Stimulated activated naive B cell treated with anti-CD40 and anti-IgM and Interleukin-4, amounts not matched to agents 10 μg/mL and 1 μg/mL and 100 μg/mL, for 72 hours (primary cell): Measurements from ENCODE around the gene FAM13A.

Experiments used
- ATAC-seq, 2 donors: fragments of 150-1000 bp; cut with Tn5 transposase; replicated peaks; 2 replicates each; pipeline ENCODE4 v1.10.0; 2021; ENCODE audit warnings: moderate library complexity in 1 of 2
- DNase-seq: peaks from one replicate; pipeline ENCODE4 v3.0.0; 2021
- H3K27ac Mint-ChIP-seq: one replicate; pipeline ENCODE4 v1.8.0; 2022; ENCODE audit warnings: mild to moderate bottlenecking, mixed read lengths
- H3K27me3 Mint-ChIP-seq, 2 donors: one replicate each; pipeline ENCODE4 v1.8.0; 2022; ENCODE audit warnings: mixed read lengths in 2 of 2
- H3K36me3 Mint-ChIP-seq, 2 donors: one replicate each; pipeline ENCODE4 v1.8.0; 2022; ENCODE audit warnings: mixed read lengths in 2 of 2, mild to moderate bottlenecking in 1 of 2
- H3K4me1 Mint-ChIP-seq, 2 donors: one replicate each; pipeline ENCODE4 v1.8.0; 2022; ENCODE audit warnings: mixed read lengths in 2 of 2, mild to moderate bottlenecking in 1 of 2
- H3K4me3 Mint-ChIP-seq, 2 donors: one replicate each; pipeline ENCODE4 v1.8.0; 2022; ENCODE audit warnings: mild to moderate bottlenecking in 2 of 2, mixed read lengths in 2 of 2, moderate library complexity in 1 of 2
- H3K9me3 Mint-ChIP-seq, 2 donors: one replicate each; pipeline ENCODE4 v1.8.0; 2022; ENCODE audit warnings: mixed read lengths in 2 of 2, mild to moderate bottlenecking in 1 of 2

FAM13A gene

GRCh38 chr4:88709989-88710388 lies 347.0 kb downstream of the FAM13A start:
- no peak overlapping the region for H3K4me3 Mint-ChIP-seq
- no peaks in the 10 kb centered on the region for H3K4me1 Mint-ChIP-seq
- peaks cover 50 to 71% of the 10 kb centered on the region in 2 donors for H3K36me3 Mint-ChIP-seq
- no peak overlapping the region for H3K27ac Mint-ChIP-seq
- no peak for ATAC-seq
- H3K9me3 Mint-ChIP-seq = peaks cover 3% of the 10 kb centered on the region in 2 donors
- no peaks in the 10 kb centered on the region for H3K27me3 Mint-ChIP-seq
- no peak for DNase-seq

- no peaks in the 10 kb centered on the region for H3K27me3 Mint-ChIP-seq
- no peak for ATAC-seq
- H3K4me1 Mint-ChIP-seq = no peaks in the 10 kb centered on the region
- no peak overlapping the region for H3K4me3 Mint-ChIP-seq
- H3K27ac Mint-ChIP-seq = no peak overlapping the region
- H3K36me3 Mint-ChIP-seq = peaks cover 23 to 53% of the 10 kb centered on the region in 2 donors
- DNase-seq = no peak
- no peaks in the 10 kb centered on the region for H3K9me3 Mint-ChIP-seq
Observed at GRCh38 chr4:88706574-88706973, 350.4 kb downstream of the FAM13A start.

- H3K9me3 Mint-ChIP-seq = no peaks in the 10 kb centered on the region
- H3K4me1 Mint-ChIP-seq = no peaks in the 10 kb centered on the region
- peak in 1 of 2 donors; percentile 34 for ATAC-seq
- H3K36me3 Mint-ChIP-seq = peaks cover 23 to 53% of the 10 kb centered on the region in 2 donors
- DNase-seq = no peak
- H3K27me3 Mint-ChIP-seq = no peaks in the 10 kb centered on the region
- no peak overlapping the region for H3K27ac Mint-ChIP-seq
- no peak overlapping the region for H3K4me3 Mint-ChIP-seq
Observed at GRCh38 chr4:88705805-88706492, 351.0 kb downstream of the FAM13A start.

DNA sequence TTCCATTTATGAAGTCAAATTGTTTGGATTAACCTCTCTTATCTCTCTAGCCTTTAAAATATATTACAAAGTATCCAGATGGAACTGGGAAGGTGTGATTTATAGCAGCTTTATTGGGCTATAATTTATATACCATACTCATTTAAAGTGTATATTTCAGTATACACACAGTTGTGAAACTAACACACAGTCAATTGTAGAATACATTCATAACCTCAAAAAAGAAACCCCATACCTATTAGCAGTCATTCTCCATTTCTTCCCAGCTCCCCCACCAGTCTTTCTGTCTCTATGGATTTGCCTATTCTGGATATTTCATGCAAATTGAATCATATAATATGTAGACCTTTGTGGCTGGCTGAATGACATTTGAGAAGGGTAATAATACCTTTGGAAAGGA lies 351.8 kb downstream of the FAM13A start:
- no peaks in the 10 kb centered on the region for H3K27me3 Mint-ChIP-seq
- no peak overlapping the region for H3K4me3 Mint-ChIP-seq
- peaks cover 23 to 53% of the 10 kb centered on the region in 2 donors for H3K36me3 Mint-ChIP-seq
- ATAC-seq (no peak), DNase-seq (no peak)
- H3K9me3 Mint-ChIP-seq = no peaks in the 10 kb centered on the region
- no peak overlapping the region for H3K27ac Mint-ChIP-seq
- H3K4me1 Mint-ChIP-seq = no peaks in the 10 kb centered on the region

DNA sequence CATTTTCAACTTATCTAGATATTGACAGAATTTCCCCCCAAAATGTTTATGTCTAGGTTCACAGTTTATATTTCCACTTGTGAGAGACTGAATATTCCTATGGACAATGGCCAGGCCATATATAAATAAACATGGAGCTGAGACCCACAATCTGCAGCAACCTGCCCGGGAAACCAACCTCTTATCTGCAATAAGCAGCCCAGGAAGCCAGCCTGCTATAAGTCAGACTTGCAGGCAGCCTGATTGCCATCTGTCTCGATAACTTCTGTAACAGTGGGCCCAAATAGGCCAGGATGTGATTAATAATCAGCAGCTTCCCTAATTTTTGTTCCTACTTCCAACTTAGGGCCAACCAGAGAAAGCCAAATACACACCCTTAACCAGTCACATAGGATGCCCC lies 354.2 kb downstream of the FAM13A start:
- H3K9me3 Mint-ChIP-seq = peaks cover 0 to 4% of the 10 kb centered on the region in 2 donors
- no peak overlapping the region for H3K27ac Mint-ChIP-seq
- no peaks in the 10 kb centered on the region for H3K27me3 Mint-ChIP-seq
- peaks cover 6% of the 10 kb centered on the region in 2 donors for H3K4me1 Mint-ChIP-seq
- peaks cover 21 to 47% of the 10 kb centered on the region in 2 donors for H3K36me3 Mint-ChIP-seq
- DNase-seq (no peak), ATAC-seq (no peak)
- no peak overlapping the region for H3K4me3 Mint-ChIP-seq

DNA sequence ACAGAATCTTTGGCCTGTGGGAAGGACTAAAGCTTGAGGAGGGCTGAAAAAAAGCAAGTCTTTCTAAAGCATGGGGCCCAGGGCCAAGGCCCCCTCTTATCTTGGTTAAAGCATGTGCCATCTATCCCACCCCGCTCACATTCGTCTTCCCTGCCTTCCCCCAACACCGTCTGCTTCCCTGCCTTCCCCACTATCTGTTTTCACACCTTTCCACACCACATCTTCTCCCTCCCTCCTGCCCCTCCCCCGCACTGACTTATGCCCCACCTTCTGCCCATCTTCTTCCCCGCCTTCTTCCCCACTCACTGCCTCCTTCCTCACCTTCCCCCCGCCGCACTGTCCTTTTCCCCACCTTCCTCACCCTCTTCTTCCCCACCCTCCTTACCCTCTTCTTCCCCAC lies 358.5 kb downstream of the FAM13A start:
- Mint-ChIP-seq H3K4me1 (peaks cover 11 to 16% of the 10 kb centered on the region in 2 donors), H3K36me3 (peaks cover 12 to 27% of the 10 kb centered on the region in 2 donors), H3K27me3 (no peaks in the 10 kb centered on the region), H3K9me3 (peaks cover 0 to 4% of the 10 kb centered on the region in 2 donors), H3K27ac (no peak overlapping the region), H3K4me3 (no peak overlapping the region)
- DNase-seq (no peak), ATAC-seq (no peak)

- peaks cover 12 to 24% of the 10 kb centered on the region in 2 donors for H3K36me3 Mint-ChIP-seq
- H3K4me3 Mint-ChIP-seq = peak within 1 kb of the TSS; percentile 86 to 93
- ATAC-seq (peak; percentile 92 to 93), DNase-seq (peak; percentile 47)
- no peaks in the 10 kb centered on the region for H3K27me3 Mint-ChIP-seq
- peak within 1 kb of the TSS; percentile 91 for H3K27ac Mint-ChIP-seq
- H3K4me1 Mint-ChIP-seq = peaks cover 11 to 16% of the 10 kb centered on the region in 2 donors
- peaks cover 0 to 4% of the 10 kb centered on the region in 2 donors for H3K9me3 Mint-ChIP-seq
Observed at GRCh38 chr4:88697588-88698329, 359.2 kb downstream of the FAM13A start, which contains the start of gene NAP1L5. NAP1L5 (minus strand) TSS chr4:88697829; CDS start chr4:88697754, 75 bp downstream.

GRCh38 chr4:88697141-88697540 lies 359.8 kb downstream of the FAM13A start:
- H3K4me3 Mint-ChIP-seq = peak overlapping the region; percentile 86 to 93
- DNase-seq (no peak), ATAC-seq (peak in 1 of 2 donors; percentile 36)
- H3K36me3 Mint-ChIP-seq = peaks cover 12 to 20% of the 10 kb centered on the region in 2 donors
- peaks cover 11 to 16% of the 10 kb centered on the region in 2 donors for H3K4me1 Mint-ChIP-seq
- no peaks in the 10 kb centered on the region for H3K27me3 Mint-ChIP-seq
- peaks cover 0 to 4% of the 10 kb centered on the region in 2 donors for H3K9me3 Mint-ChIP-seq
- peak overlapping the region; percentile 91 for H3K27ac Mint-ChIP-seq

DNA sequence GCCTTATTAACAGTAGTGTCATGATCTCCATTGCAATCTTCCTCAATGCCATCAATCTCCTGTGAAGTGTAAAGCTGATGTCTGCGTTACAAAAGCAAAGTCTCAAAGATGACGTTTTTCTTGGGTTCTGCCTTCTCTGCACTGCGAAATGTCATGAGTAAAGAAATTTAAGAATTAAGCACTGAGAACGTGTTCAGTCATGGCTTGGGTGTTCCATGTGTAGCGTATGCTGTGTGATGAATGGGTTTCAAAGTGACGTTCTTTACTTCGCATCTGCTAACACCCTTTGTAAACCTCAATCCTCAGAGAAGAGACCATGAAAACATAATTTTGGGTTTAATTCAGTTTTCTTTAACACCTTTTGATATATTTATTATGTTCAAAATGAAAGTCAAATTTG lies 360.4 kb downstream of the FAM13A start:
- ATAC-seq (no peak), DNase-seq (no peak)
- Mint-ChIP-seq H3K27ac (no peak overlapping the region), H3K36me3 (peaks cover 12 to 20% of the 10 kb centered on the region in 2 donors), H3K9me3 (peaks cover 0 to 4% of the 10 kb centered on the region in 2 donors), H3K27me3 (no peaks in the 10 kb centered on the region), H3K4me1 (peaks cover 11 to 16% of the 10 kb centered on the region in 2 donors), H3K4me3 (peak overlapping the region in 1 of 2 donors; percentile 93)

DNA sequence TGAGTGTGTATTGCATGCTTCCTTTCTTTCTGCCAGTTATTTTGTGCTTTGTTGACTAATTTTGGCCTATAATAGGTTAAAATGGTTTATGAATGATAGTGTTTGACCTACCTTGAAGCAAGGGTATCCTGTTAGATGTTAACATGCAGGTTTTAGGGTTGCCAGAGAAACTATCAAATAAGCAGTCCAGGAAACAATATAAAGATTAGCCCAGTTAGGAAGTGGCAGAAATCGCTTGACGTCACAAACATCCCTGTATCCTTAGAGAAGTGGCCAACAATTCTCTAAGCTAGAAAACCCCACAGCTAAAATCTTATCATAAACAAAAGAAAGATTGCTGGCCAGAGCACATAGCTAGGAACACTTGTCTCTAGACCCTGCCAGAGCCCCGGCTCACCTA lies 363.2 kb downstream of the FAM13A start:
- Mint-ChIP-seq H3K4me1 (peaks cover 9 to 16% of the 10 kb centered on the region in 2 donors), H3K27ac (no peak overlapping the region), H3K9me3 (no peaks in the 10 kb centered on the region), H3K36me3 (peaks cover 16 to 22% of the 10 kb centered on the region in 2 donors), H3K4me3 (no peak overlapping the region), H3K27me3 (no peaks in the 10 kb centered on the region)
- ATAC-seq = no peak
- no peak for DNase-seq

DNA sequence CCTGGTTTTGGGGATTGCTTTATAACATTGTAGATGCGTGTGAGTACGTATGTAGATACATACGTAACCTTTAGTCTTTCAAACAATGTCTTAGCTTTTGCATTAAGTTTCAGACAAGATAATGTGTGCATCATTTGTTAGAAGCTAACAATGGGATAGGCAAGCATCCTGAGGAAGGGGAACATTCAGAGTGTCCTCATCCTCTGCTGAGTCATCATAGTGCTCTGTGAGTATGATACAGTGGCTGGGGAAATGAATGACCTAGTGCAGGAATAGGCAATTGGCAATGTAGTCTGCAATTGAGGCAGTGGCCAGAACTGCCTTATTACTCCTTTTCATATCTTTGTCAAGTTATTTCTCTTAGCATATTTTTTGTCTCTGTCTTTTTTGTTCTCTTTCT lies 366.6 kb downstream of the FAM13A start:
- ATAC-seq (no peak), DNase-seq (no peak)
- H3K4me1 Mint-ChIP-seq = no peaks in the 10 kb centered on the region
- no peaks in the 10 kb centered on the region for H3K9me3 Mint-ChIP-seq
- no peak overlapping the region for H3K27ac Mint-ChIP-seq
- peaks cover 20 to 26% of the 10 kb centered on the region in 2 donors for H3K36me3 Mint-ChIP-seq
- H3K27me3 Mint-ChIP-seq = no peaks in the 10 kb centered on the region
- no peak overlapping the region for H3K4me3 Mint-ChIP-seq

DNA sequence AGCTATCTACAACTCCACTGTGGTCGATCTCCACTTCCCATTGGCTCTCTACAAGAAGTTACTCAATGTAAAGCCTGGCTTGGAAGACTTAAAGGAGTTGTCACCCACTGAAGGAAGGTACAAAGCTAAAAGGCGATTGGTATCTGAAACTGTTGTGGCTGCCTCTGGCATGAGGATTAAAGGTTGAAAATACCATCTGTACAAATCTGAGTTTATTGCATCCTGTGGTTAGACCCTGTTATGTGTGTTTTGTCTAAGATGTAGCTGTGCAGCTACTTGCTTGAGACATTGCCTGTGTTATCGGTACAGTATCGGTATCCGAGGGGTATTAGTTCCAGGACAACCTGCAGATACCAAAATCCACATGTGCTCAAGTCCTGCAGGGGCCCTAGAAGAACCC lies 375.8 kb downstream of the FAM13A start:
- Mint-ChIP-seq H3K27me3 (no peaks in the 10 kb centered on the region), H3K36me3 (peaks cover 39 to 66% of the 10 kb centered on the region in 2 donors), H3K27ac (no peak overlapping the region), H3K9me3 (peaks cover 0 to 1% of the 10 kb centered on the region in 2 donors), H3K4me1 (no peaks in the 10 kb centered on the region), H3K4me3 (no peak overlapping the region)
- DNase-seq = no peak
- no peak for ATAC-seq
